ENCODE results near the gene ULBP1. TPM values are rescaled to one million over a fixed set of nuclear protein-coding genes. Genes with fewer than 3 reads are reported as not detected.

ULBP1 gene
- total and polyA plus RNA-seq, 7 donors, result 0.09 to 0.55 TPM; not detected in 5

- H3K36me3 ChIP-seq, result no peaks in the 10 kb centered on the region
- WGBS, 2 donors, result 24 to 34% methylated on average over 5 of the region's 5 CpGs
- H3K4me3 ChIP-seq, result no peak overlapping the region
- TF ChIP-seq POLR2A (IDR thresholded peaks at IDR 0.05) (no peak), CTCF (IDR thresholded peaks at IDR 0.05) (no peak), POLR2AphosphoS5 (IDR thresholded peaks at IDR 0.05) (no peak), EP300 (IDR thresholded peaks at IDR 0.05) (no peak)
- H3K27me3 ChIP-seq, result peaks cover 36 to 93% (median 75%) of the 10 kb centered on the region in 3 donors
- H3K4me1 ChIP-seq, result peaks cover 0 to 9% (median 8%) of the 10 kb centered on the region in 4 donors
- H3K9me3 ChIP-seq, result peaks cover 0 to 21% (median 5%) of the 10 kb centered on the region in 4 donors
- H3K27ac ChIP-seq, result no peak overlapping the region
- DNase-seq, result no peak
- intact Hi-C loops (cut with DNase I), result no loop called here
These were observed 21.8 kb downstream of the ULBP1 start for GRCh38 chr6:149985481-149985937.

GRCh38 chr6:149987602-149988107, 23.9 kb downstream of the ULBP1 start:
- Histone ChIP-seq H3K27ac (no peak overlapping the region), H3K4me1 (peaks cover 0 to 16% (median 15%) of the 10 kb centered on the region in 4 donors), H3K27me3 (peaks cover 47 to 93% (median 87%) of the 10 kb centered on the region in 3 donors), H3K36me3 (no peaks in the 10 kb centered on the region), H3K4me3 (no peak overlapping the region), H3K9me3 (peaks cover 0 to 21% (median 5%) of the 10 kb centered on the region in 4 donors)
- TF ChIP-seq POLR2AphosphoS5 (IDR thresholded peaks at IDR 0.05) (no peak), POLR2A (IDR thresholded peaks at IDR 0.05) (no peak), CTCF (IDR thresholded peaks at IDR 0.05) (no peak), EP300 (IDR thresholded peaks at IDR 0.05) (no peak)
- 40 to 54% methylated on average over 2 of the region's 2 CpGs for WGBS, 2 donors
- intact Hi-C loops (cut with DNase I), result no loop called here
- no peak for DNase-seq

- Histone ChIP-seq H3K36me3 (no peaks in the 10 kb centered on the region), H3K4me3 (no peak overlapping the region), H3K27ac (no peak overlapping the region), H3K4me1 (peaks cover 0 to 16% (median 15%) of the 10 kb centered on the region in 4 donors), H3K9me3 (peaks cover 0 to 21% (median 5%) of the 10 kb centered on the region in 4 donors), H3K27me3 (peaks cover 52 to 95% (median 84%) of the 10 kb centered on the region in 3 donors)
- 11 to 15% methylated on average over 17 of the region's 17 CpGs for WGBS, 2 donors
- TF ChIP-seq EP300 (IDR thresholded peaks at IDR 0.05) (no peak), POLR2A (IDR thresholded peaks at IDR 0.05) (no peak), POLR2AphosphoS5 (IDR thresholded peaks at IDR 0.05) (no peak), CTCF (IDR thresholded peaks at IDR 0.05) (no peak)
- intact Hi-C loops (cut with DNase I), result no loop called here
- DNase-seq, result no peak
These were observed 25.0 kb downstream of the ULBP1 start for GRCh38 chr6:149988550-149989346.

GRCh38 chr6:149990212-149990660, 26.5 kb downstream of the ULBP1 start:
- Histone ChIP-seq H3K36me3 (no peaks in the 10 kb centered on the region), H3K4me1 (peaks cover 0 to 16% (median 15%) of the 10 kb centered on the region in 4 donors), H3K9me3 (peaks cover 0 to 21% (median 5%) of the 10 kb centered on the region in 4 donors), H3K27ac (no peak overlapping the region), H3K4me3 (peak overlapping the region in 1 of 4 donors; percentile 8), H3K27me3 (peaks cover 57 to 100% (median 91%) of the 10 kb centered on the region in 3 donors)
- DNase-seq, result no peak
- intact Hi-C loops (cut with DNase I), result no loop called here
- WGBS, 2 donors, result 3% methylated on average over 32 of the region's 32 CpGs
- TF ChIP-seq EP300 (IDR thresholded peaks at IDR 0.05) (no peak), CTCF (IDR thresholded peaks at IDR 0.05) (no peak), POLR2AphosphoS5 (IDR thresholded peaks at IDR 0.05) (no peak), POLR2A (IDR thresholded peaks at IDR 0.05) (no peak)
